GM21619 (cell line): ENCODE data around the gene BFAR.
"Not testable (repeated sequence)": the region's sequence is repeated elsewhere in the genome, so short reads cannot be mapped to it uniquely, and the experiment has no call there.

Source experiments
- ATAC-seq: cut with Tn5 transposase; IDR thresholded peaks from one replicate; pipeline ENCODE4 v1.9.1; 2021; ENCODE audit not compliant: unreplicated experiment

Gene BFAR

GRCh38 chr16:14635395-14636165, 2.8 kb downstream of the BFAR start:
- no peak for ATAC-seq

- ATAC-seq = not testable (repeated sequence)
Observed at GRCh38 chr16:14636179-14636950, 3.6 kb downstream of the BFAR start.

- not testable (repeated sequence) for ATAC-seq
Observed at GRCh38 chr16:14636951-14637240, 4.1 kb downstream of the BFAR start.

- ATAC-seq = no peak
Observed at GRCh38 chr16:14640538-14640937, 7.8 kb downstream of the BFAR start.

GRCh38 chr16:14641206-14641605, 8.5 kb downstream of the BFAR start:
- no peak for ATAC-seq

- no peak for ATAC-seq
Observed at GRCh38 chr16:14641926-14642325, 9.2 kb downstream of the BFAR start.

DNA sequence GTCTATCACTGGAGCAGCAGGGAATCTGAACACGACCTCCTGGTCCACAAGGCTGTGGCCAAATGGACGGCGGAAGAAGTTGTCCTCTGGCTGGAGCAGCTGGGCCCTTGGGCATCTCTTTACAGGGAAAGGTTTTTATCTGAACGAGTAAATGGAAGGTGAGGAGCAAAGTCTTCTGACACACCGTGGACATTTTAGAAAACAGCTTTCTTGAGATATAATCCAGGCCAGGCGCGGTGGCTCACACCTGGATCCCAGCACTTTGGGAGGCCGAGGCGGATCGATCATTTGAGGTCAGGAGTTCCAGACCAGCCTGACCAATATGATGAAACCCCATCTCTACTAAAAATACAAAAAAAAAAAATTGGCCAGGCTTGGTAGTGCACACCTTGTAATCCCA, 17.1 kb downstream of the BFAR start:
- no peak for ATAC-seq

- no peak for ATAC-seq
Observed at GRCh38 chr16:14650629-14651028, 17.9 kb downstream of the BFAR start.

- ATAC-seq = no peak
Observed at GRCh38 chr16:14652726-14653125, 20.0 kb downstream of the BFAR start.

DNA sequence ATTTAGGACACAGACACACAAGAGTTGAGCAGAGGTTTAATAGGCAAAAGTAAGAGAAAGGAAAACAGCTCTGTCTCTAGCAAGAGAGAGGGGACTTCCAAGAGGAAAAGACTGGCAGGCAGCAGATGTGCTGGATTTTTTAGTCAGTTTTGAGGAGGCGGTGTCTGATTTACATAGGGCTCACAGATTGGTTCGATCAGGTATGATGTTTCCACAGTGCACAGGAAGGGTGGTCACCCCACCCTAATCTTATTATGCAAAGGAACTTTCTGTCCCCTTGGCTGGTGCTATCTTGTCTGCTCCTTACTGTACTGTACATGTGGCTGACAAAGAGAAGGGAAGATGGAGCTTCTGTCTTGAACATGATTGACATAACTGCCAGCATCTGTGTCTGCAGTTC, 25.3 kb downstream of the BFAR start:
- peak; percentile 86 for ATAC-seq

- ATAC-seq = no peak
Observed at GRCh38 chr16:14667347-14668266, 34.9 kb downstream of the BFAR start.

- ATAC-seq = no peak
Observed at GRCh38 chr16:14668556-14669223, 35.9 kb downstream of the BFAR start.

DNA sequence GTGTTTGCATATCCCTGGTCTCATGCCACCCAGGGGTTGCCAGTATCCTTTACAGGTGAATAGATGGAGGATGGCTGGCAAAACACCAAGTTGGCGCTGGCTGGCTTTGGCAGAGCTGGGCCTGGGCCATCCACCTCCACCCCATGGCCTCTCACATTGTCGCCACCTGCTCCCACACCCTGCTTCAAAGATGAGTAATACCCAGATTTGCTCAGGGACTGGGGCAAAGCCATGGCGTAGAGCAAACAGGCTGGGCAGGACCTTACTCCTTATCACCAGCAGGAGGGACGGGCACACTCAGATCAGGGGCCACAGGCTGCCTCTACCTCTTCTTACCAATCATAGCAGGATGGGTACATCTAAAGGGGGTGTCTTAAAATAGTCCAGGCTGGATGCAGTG, 37.0 kb downstream of the BFAR start:
- ATAC-seq = no peak

- ATAC-seq = peak; percentile 78
Observed at GRCh38 chr16:14672403-14672971, 39.7 kb downstream of the BFAR start.

GRCh38 chr16:14676633-14677032, 43.9 kb downstream of the BFAR start:
- ATAC-seq = no peak

GRCh38 chr16:14677627-14678026, 44.9 kb downstream of the BFAR start:
- no peak for ATAC-seq

- no peak for ATAC-seq
Observed at GRCh38 chr16:14678748-14679497, 46.2 kb downstream of the BFAR start.

GRCh38 chr16:14680396-14680795, 47.6 kb downstream of the BFAR start:
- not testable (repeated sequence) for ATAC-seq

GRCh38 chr16:14681115-14681514, 48.4 kb downstream of the BFAR start:
- no peak for ATAC-seq

DNA sequence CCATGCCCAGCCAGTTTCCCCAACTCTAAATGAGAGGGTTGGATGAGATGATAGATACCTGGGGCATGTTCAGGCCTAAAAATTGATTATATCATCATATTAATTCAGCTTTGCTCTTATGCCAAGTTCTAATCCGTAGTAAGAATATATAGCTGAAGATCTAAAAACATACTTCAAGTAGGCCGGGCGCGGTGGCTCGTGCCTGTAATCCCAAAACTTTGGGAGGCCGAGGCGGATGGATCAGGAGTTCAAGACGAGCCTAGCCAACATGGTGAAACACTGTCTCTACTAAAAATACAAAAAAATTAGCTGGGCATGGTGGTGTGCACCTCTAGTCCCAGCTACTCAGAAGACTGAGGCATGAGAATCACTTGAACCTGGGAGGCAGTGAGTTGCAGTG, 49.4 kb downstream of the BFAR start:
- ATAC-seq = no peak
